Liver (tissue), 10 donors: ENCODE results near the gene ITIH6. TPM values are rescaled to one million over a fixed set of nuclear protein-coding genes. Genes with fewer than 3 reads are reported as not detected.

ENCODE experiments used
- DNase-seq: peaks from one replicate; pipeline ENCODE4 v3.0.0-alpha.2; 2017; ENCODE audit warnings: low spot score
- H3K27ac ChIP-seq, 2 donors: one replicate each; pipeline ENCODE4 v1.7.0; 2013; ENCODE audit warnings: inconsistent platforms in 2 of 2, low read length in 2 of 2, control low read depth in 1 of 2, low read depth in 1 of 2, mild to moderate bottlenecking in 1 of 2
- H3K27me3 ChIP-seq, 4 donors: one replicate each; pipeline versions ENCODE4 v1.6.1 to v1.7.0; 2013; ENCODE audit warnings: low read length in 3 of 4, inconsistent platforms in 1 of 4, mild to moderate bottlenecking in 1 of 4, moderate library complexity in 1 of 4; ENCODE audit not compliant: control insufficient read depth in 4 of 4, insufficient read depth in 4 of 4
- H3K36me3 ChIP-seq, 4 donors: one replicate each; pipeline versions ENCODE4 v1.6.1 to v1.7.0; 2013; ENCODE audit warnings: low read length in 3 of 4, mild to moderate bottlenecking in 3 of 4, low read depth in 1 of 4, moderate library complexity in 1 of 4; ENCODE audit not compliant: control insufficient read depth in 4 of 4, insufficient read depth in 3 of 4
- H3K4me1 ChIP-seq, 4 donors: one replicate each; pipeline versions ENCODE4 v1.6.1 to v1.7.0; 2013; ENCODE audit warnings: low read length in 3 of 4, mild to moderate bottlenecking in 3 of 4, moderate library complexity in 1 of 4; ENCODE audit not compliant: control insufficient read depth in 4 of 4, insufficient read depth in 4 of 4
- H3K4me3 ChIP-seq, 3 donors: one replicate each; pipeline versions ENCODE4 v1.6.1 to v1.7.0; 2013; ENCODE audit warnings: low read length in 3 of 3, control low read depth in 1 of 3, low read depth in 1 of 3, mild to moderate bottlenecking in 1 of 3
- H3K9ac ChIP-seq, 2 donors: one replicate each; pipeline ENCODE4 v1.7.0; 2013; ENCODE audit warnings: low read length in 2 of 2, mild to moderate bottlenecking in 2 of 2, moderate library complexity in 2 of 2, control low read depth in 1 of 2, low read depth in 1 of 2
- H3K9me3 ChIP-seq, 4 donors: one replicate each; pipeline versions ENCODE4 v1.6.1 to v1.7.0; 2013; ENCODE audit warnings: low read length in 3 of 4; ENCODE audit not compliant: control insufficient read depth in 4 of 4
- ATF3 ChIP-seq: IDR thresholded peaks from 2 replicates; pipeline ENCODE4 v1.6.1; 2016; ENCODE audit warnings: antibody characterized with exemption
- CTCF ChIP-seq: fragments of 150-350 bp; IDR thresholded peaks from 2 replicates; pipeline ENCODE4 v1.5.1; 2017; ENCODE audit warnings: improper control_type of control experiment, low read depth, low read length; ENCODE audit not compliant: missing input control
- EGR1 ChIP-seq, 2 donors: IDR thresholded peaks; 2 replicates each; pipeline ENCODE4 v1.6.1; 2016 to 2018; ENCODE audit warnings: antibody characterized with exemption in 2 of 2, low read depth in 2 of 2
- FOXA1 ChIP-seq: IDR thresholded peaks from 2 replicates; pipeline ENCODE4 v1.6.1; 2016; ENCODE audit warnings: antibody characterized with exemption
- FOXA2 ChIP-seq: IDR thresholded peaks from 2 replicates; pipeline ENCODE4 v1.6.1; 2016; ENCODE audit warnings: antibody characterized with exemption
- GABPA ChIP-seq, 2 donors: IDR thresholded peaks in 1 of 2; conservative IDR thresholded peaks in 1 of 2; 2 replicates each; pipeline ENCODE4 v1.6.1; 2016; ENCODE audit warnings: antibody characterized with exemption in 2 of 2, mild to moderate bottlenecking in 1 of 2, moderate library complexity in 1 of 2
- HNF4A ChIP-seq, 2 donors: conservative IDR thresholded peaks; 2 replicates each; pipeline ENCODE4 v1.6.1; 2016; ENCODE audit warnings: antibody characterized with exemption in 2 of 2, mild to moderate bottlenecking in 2 of 2
- HNF4G ChIP-seq: IDR thresholded peaks from 2 replicates; pipeline ENCODE4 v1.6.1; 2016; ENCODE audit warnings: antibody characterized with exemption
- JUND ChIP-seq, 2 donors: IDR thresholded peaks; 2 replicates each; pipeline ENCODE4 v1.6.1; 2016; ENCODE audit warnings: antibody characterized with exemption in 2 of 2
- MAX ChIP-seq: IDR thresholded peaks from 2 replicates; pipeline ENCODE4 v1.6.1; 2016; ENCODE audit warnings: antibody characterized with exemption
- NR2F2 ChIP-seq: IDR thresholded peaks from 2 replicates; pipeline ENCODE4 v1.6.1; 2016; ENCODE audit warnings: antibody characterized with exemption
- RAD21 ChIP-seq, 2 donors: IDR thresholded peaks; 2 replicates each; pipeline ENCODE4 v1.6.1; 2016; ENCODE audit warnings: antibody characterized with exemption in 2 of 2, mild to moderate bottlenecking in 2 of 2
- REST ChIP-seq: IDR thresholded peaks from 2 replicates; pipeline ENCODE4 v1.6.1; 2016; ENCODE audit warnings: antibody characterized with exemption, mild to moderate bottlenecking
- RXRA ChIP-seq, 2 donors: IDR thresholded peaks; 2 replicates each; pipeline ENCODE4 v1.6.1; 2017 to 2018; ENCODE audit warnings: antibody characterized with exemption in 2 of 2, mild to moderate bottlenecking in 1 of 2
- SP1 ChIP-seq: IDR thresholded peaks from 2 replicates; pipeline ENCODE4 v1.6.1; 2018; ENCODE audit warnings: antibody characterized with exemption, mild to moderate bottlenecking
- TAF1 ChIP-seq: conservative IDR thresholded peaks from 2 replicates; pipeline ENCODE4 v1.6.1; 2016; ENCODE audit warnings: antibody characterized with exemption, mild to moderate bottlenecking
- YY1 ChIP-seq: IDR thresholded peaks from 2 replicates; pipeline ENCODE4 v1.6.1; 2016; ENCODE audit warnings: antibody characterized with exemption, mild to moderate bottlenecking
- ZBTB33 ChIP-seq: IDR thresholded peaks from 2 replicates; pipeline ENCODE4 v1.6.1; 2016; ENCODE audit warnings: antibody characterized with exemption
- WGBS: extraction: QIAGEN DNeasy Blood & Tissue Kit; methylation state at CpG from one replicate; pipeline ENCODE4 v1.1.7; 2013; 5-methylcytosine and 5-hydroxymethylcytosine counted together
- polyA plus RNA-seq, 2 donors: library from polyadenylated mRNA; stranded (reverse) in 1 of 2; unstranded in 1 of 2; fragments of 200-250 nt in 1 of 2; fragments of >200 nt in 1 of 2; fragmentation: Nextera tagmentation in 1 of 2; extraction: Ambion mirVana in 1 of 2; gene quantifications; one replicate each; pipeline versions ENCODE4 v1.2.1 to v1.2.3, GENCODE V29; 2013 to 2015
- small RNA-seq: library from RNA; depleted of rRNA; stranded (forward); fragments of <200 nt; gene quantifications from one replicate; pipeline ENCODE3, GENCODE V24; 2014
- total RNA-seq, 2 donors: library from RNA; depleted of rRNA; stranded (reverse); fragments of >200 nt; gene quantifications; one replicate each; pipeline ENCODE4 v1.2.3, GENCODE V29; 2014
- donor health status: healthy.
- donor health status: healthy.
- donor health status: healthy.
- donor health status: healthy.
- donor health status: healthy.

Gene ITIH6
- total and polyA plus RNA-seq, 4 donors, result not detected

- H3K27me3 ChIP-seq, result no peaks in the 10 kb centered on the region
- DNase-seq, result peak; percentile 34
- no peaks in the 10 kb centered on the region for H3K36me3 ChIP-seq
- no peak for TF ChIP-seq FOXA2
- no peak for TF ChIP-seq TAF1
- TF ChIP-seq RAD21 (IDR thresholded peaks at IDR 0.05), result peak; percentile 25 to 36
- TF ChIP-seq YY1, result peak; percentile 44
- TF ChIP-seq FOXA1, result no peak
- TF ChIP-seq CTCF, result no peak
- TF ChIP-seq EGR1 (IDR thresholded peaks at IDR 0.05; ENCODE audit: low read depth in 2 of 2), result peak in 1 of 2 donors; percentile 44
- peak; percentile 32 for TF ChIP-seq REST
- TF ChIP-seq HNF4A (conservative IDR thresholded peaks at IDR 0.05), result peak; percentile 90 to 91
- TF ChIP-seq ATF3, result no peak
- TF ChIP-seq MAX, result peak; percentile 23
- peak; percentile 97 to 98 for TF ChIP-seq RXRA (IDR thresholded peaks at IDR 0.05)
- peak; percentile 51 to 76 for TF ChIP-seq JUND (IDR thresholded peaks at IDR 0.05)
- TF ChIP-seq HNF4G, result peak; percentile 69
- no peak for TF ChIP-seq GABPA (IDR thresholded peaks at IDR 0.05 in 1 of 2, conservative IDR thresholded peaks at IDR 0.05 in 1 of 2)
- TF ChIP-seq ZBTB33, result peak; percentile 44
- peak; percentile 19 for TF ChIP-seq NR2F2
- TF ChIP-seq SP1, result peak; percentile 90
- H3K27ac ChIP-seq, result peak overlapping the region; percentile 6 to 52
- no peak overlapping the region for H3K9ac ChIP-seq
- WGBS, result 18% methylated on average over 2 of the region's 2 CpGs
- H3K4me3 ChIP-seq, result no peak overlapping the region
- no peaks in the 10 kb centered on the region for H3K9me3 ChIP-seq
- peaks cover 2 to 35% (median 17%) of the 10 kb centered on the region in 4 donors for H3K4me1 ChIP-seq
Measured at GRCh38 chrX:54708404-54708803, 89.7 kb downstream of the ITIH6 start.

Small RNAs within 50 kb of the gene (small RNA-seq; reads per million reads assigned to genes)
- gene AL049732.1, result not detected
- gene SNORA11, result 26.3 reads per million, percentile 96 among the genes with 10 or more reads in this experiment

Other genes with a start within 250 kb of the ITIH6 start
- gene MAGED2, start 9.5 kb upstream of the ITIH6 start, total RNA-seq, result 10 to 100 TPM; 26.3 to 93.4 TPM
- 10 to 100 TPM; 25.4 to 36.3 TPM for gene MAGED2, start 9.5 kb upstream of the ITIH6 start, polyA plus RNA-seq
- gene TRO, start 122.6 kb upstream of the ITIH6 start, total RNA-seq, result 1 to 10 TPM in 1 of 2 donors, under 1 TPM in 1; 0.75 to 5.3 TPM
- gene TRO, start 122.6 kb upstream of the ITIH6 start, polyA plus RNA-seq, result 1 to 10 TPM in 1 of 2 donors, under 1 TPM in 1; 0.35 to 1.8 TPM
- gene PFKFB1, start 195.9 kb upstream of the ITIH6 start, total RNA-seq, result 10 to 100 TPM in 1 of 2 donors, 1 to 10 TPM in 1; 2.9 to 19.2 TPM
- gene PFKFB1, start 195.9 kb upstream of the ITIH6 start, polyA plus RNA-seq, result 10 to 100 TPM in 1 of 2 donors, 1 to 10 TPM in 1; 4.4 to 10.2 TPM
- gene APEX2, start 202.1 kb upstream of the ITIH6 start, total RNA-seq, result 1 to 10 TPM; 5.0 to 6.5 TPM
- 1 to 10 TPM; 6.9 to 8.6 TPM for gene APEX2, start 202.1 kb upstream of the ITIH6 start, polyA plus RNA-seq
- 1,000 to 10,000 TPM in 1 of 2 donors, not detected in 1; 1,807 TPM for gene ALAS2, start 232.7 kb upstream of the ITIH6 start, total RNA-seq
- under 1 TPM in 1 of 2 donors, not detected in 1; 0.21 TPM for gene ALAS2, start 232.7 kb upstream of the ITIH6 start, polyA plus RNA-seq